Neuronal stem cell (in vitro differentiated cells): ENCODE data around the gene PTPRM.

Source experiments
- DNase-seq: peaks from one replicate; pipeline ENCODE4 v3.0.0-alpha.2; 2013; ENCODE audit warnings: low spot score
- H2AFZ ChIP-seq: one replicate; pipeline ENCODE4 v1.6.1; 2013; ENCODE audit warnings: mild to moderate bottlenecking, low read length, inconsistent platforms
- H2AK5ac ChIP-seq: 2 replicates; pipeline ENCODE4 v1.6.1; 2013; ENCODE audit warnings: low read depth, mild to moderate bottlenecking, inconsistent platforms, low read length, moderate library complexity, mixed read lengths
- H2BK120ac ChIP-seq: 2 replicates; pipeline ENCODE4 v1.6.1; 2013; ENCODE audit warnings: low read depth, mild to moderate bottlenecking, inconsistent platforms, low read length, moderate library complexity, mixed read lengths
- H2BK12ac ChIP-seq: one replicate; pipeline ENCODE4 v1.6.1; 2013; ENCODE audit warnings: low read length, inconsistent platforms
- H2BK15ac ChIP-seq: 2 replicates; pipeline ENCODE4 v1.6.1; 2013; ENCODE audit warnings: mild to moderate bottlenecking, low read length, inconsistent platforms, mixed read lengths
- H2BK5ac ChIP-seq: one replicate; pipeline ENCODE4 v1.6.1; 2013; ENCODE audit warnings: inconsistent platforms, mild to moderate bottlenecking, low read length, moderate library complexity
- H3K14ac ChIP-seq: one replicate; pipeline ENCODE4 v1.6.1; 2013; ENCODE audit warnings: low read length, inconsistent platforms
- H3K18ac ChIP-seq: 2 replicates; pipeline ENCODE4 v1.6.1; 2013; ENCODE audit warnings: low read length, inconsistent platforms
- H3K23ac ChIP-seq: 2 replicates; pipeline ENCODE4 v1.6.1; 2013; ENCODE audit warnings: low read depth, mild to moderate bottlenecking, mixed read lengths, low read length, inconsistent platforms; ENCODE audit not compliant: poor library complexity
- H3K27ac ChIP-seq: replicated peaks from 3 replicates; pipeline ENCODE4 v1.5.1; 2013; ENCODE audit warnings: low read length, inconsistent platforms
- H3K27me3 ChIP-seq, 3 experiments: 2 replicates each; pipeline ENCODE4 v1.6.1; 2013; ENCODE audit warnings: low read length in 3 of 3, mild to moderate bottlenecking in 2 of 3, inconsistent platforms in 1 of 3, low read depth in 1 of 3, mixed read lengths in 1 of 3, moderate library complexity in 1 of 3; ENCODE audit not compliant: control insufficient read depth in 3 of 3, insufficient read depth in 3 of 3
- H3K36me3 ChIP-seq, 2 donors: replicated peaks in 1 of 2; 2 replicates each; pipeline ENCODE4 v1.6.1; 2013; ENCODE audit warnings: low read length in 2 of 2; ENCODE audit not compliant: control insufficient read depth in 2 of 2, insufficient read depth in 2 of 2
- H3K4ac ChIP-seq: 2 replicates; pipeline ENCODE4 v1.6.1; 2013; ENCODE audit warnings: inconsistent platforms, mild to moderate bottlenecking, low read length, moderate library complexity
- H3K4me1 ChIP-seq, 2 donors: 1 replicate in 1 of 2; 2 replicates in 1 of 2; pipeline ENCODE4 v1.6.1; 2013; ENCODE audit warnings: low read length in 2 of 2, low read depth in 1 of 2; ENCODE audit not compliant: control insufficient read depth in 2 of 2, insufficient read depth in 1 of 2
- H3K4me2 ChIP-seq: one replicate; pipeline ENCODE4 v1.6.1; 2013; ENCODE audit warnings: mild to moderate bottlenecking, low read length, inconsistent platforms; ENCODE audit not compliant: insufficient read depth, poor library complexity, severe bottlenecking
- H3K4me3 ChIP-seq, 2 donors: 2 replicates each; pipeline ENCODE4 v1.5.1; 2013; ENCODE audit warnings: low read length in 2 of 2, mild to moderate bottlenecking in 2 of 2, inconsistent platforms in 1 of 2, moderate library complexity in 1 of 2
- H3K79me1 ChIP-seq: one replicate; pipeline ENCODE4 v1.6.1; 2013; ENCODE audit warnings: low read depth, mild to moderate bottlenecking, inconsistent platforms, low read length, moderate library complexity
- H3K9ac ChIP-seq: one replicate; pipeline ENCODE4 v1.6.1; 2013; ENCODE audit warnings: mild to moderate bottlenecking, low read depth, low read length, inconsistent platforms; ENCODE audit not compliant: poor library complexity
- H3K9me3 ChIP-seq, 2 donors: replicated peaks in 1 of 2; 2 replicates each; pipeline versions ENCODE3 to v1.6.1; 2013; ENCODE audit warnings: low read length in 2 of 2, mild to moderate bottlenecking in 2 of 2, inconsistent platforms in 1 of 2, low read depth in 1 of 2, mixed read lengths in 1 of 2, moderate library complexity in 1 of 2; ENCODE audit not compliant: control insufficient read depth in 2 of 2, insufficient read depth in 1 of 2
- H4K8ac ChIP-seq: one replicate; pipeline ENCODE4 v1.6.1; 2013; ENCODE audit warnings: low read depth, mild to moderate bottlenecking, inconsistent platforms, low read length, moderate library complexity
- H4K91ac ChIP-seq: one replicate; pipeline ENCODE4 v1.6.1; 2013; ENCODE audit warnings: low read length, low read depth, mild to moderate bottlenecking, inconsistent platforms; ENCODE audit not compliant: poor library complexity
- WGBS, 2 donors: extraction: QIAGEN DNeasy Blood & Tissue Kit; methylation state at CpG; one replicate each; pipeline ENCODE4 v1.1.7; 2013; ENCODE audit warnings: missing lambda C conversion rate in 2 of 2, mixed read lengths in 1 of 2; ENCODE audit not compliant: insufficient read length in 2 of 2, insufficient replicate concordance in 1 of 2; ENCODE audit errors: extremely low coverage in 2 of 2; 5-methylcytosine and 5-hydroxymethylcytosine counted together

PTPRM gene

DNA sequence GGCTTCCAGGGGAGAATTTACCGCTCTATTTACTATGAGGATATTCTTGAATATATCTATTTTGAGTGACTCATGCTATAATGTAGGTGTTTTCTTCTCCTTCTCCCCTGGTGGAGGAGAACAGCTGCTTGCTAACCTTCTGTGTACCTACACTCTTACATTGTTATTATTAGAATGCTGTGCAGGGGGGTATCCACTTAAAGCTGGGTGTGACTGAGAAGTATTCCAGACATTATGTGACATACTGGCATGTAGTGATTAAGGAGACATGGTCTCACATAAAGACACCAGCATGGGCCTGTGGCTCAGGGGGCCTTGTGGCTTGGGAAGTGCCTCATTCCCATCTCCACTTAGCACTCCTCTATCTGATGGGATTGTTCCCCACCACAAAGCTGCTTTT, 287.9 kb downstream of the PTPRM start:
- Histone ChIP-seq H2BK12ac (no peak overlapping the region), H4K8ac (no peak overlapping the region), H2BK15ac (no peak overlapping the region), H3K36me3 (no peaks in the 10 kb centered on the region), H4K91ac (no peak overlapping the region), H2AFZ (no peak overlapping the region), H3K4me2 (no peak overlapping the region), H3K79me1 (no peaks in the 10 kb centered on the region), H3K4ac (no peak overlapping the region), H3K14ac (no peak overlapping the region), H3K27me3 (no peaks in the 10 kb centered on the region), H3K4me1 (peaks cover 0 to 3% of the 10 kb centered on the region in 2 donors), H2AK5ac (no peak overlapping the region), H2BK120ac (no peak overlapping the region), H3K9me3 (no peaks in the 10 kb centered on the region), H2BK5ac (no peak overlapping the region), H3K18ac (no peak overlapping the region), H3K23ac (no peak overlapping the region), H3K4me3 (no peak overlapping the region), H3K9ac (no peak overlapping the region), H3K27ac (no peak overlapping the region)
- no CpG with 5 or more reads among the region's 1 CpG for WGBS, 2 donors
- DNase-seq = no peak

DNA sequence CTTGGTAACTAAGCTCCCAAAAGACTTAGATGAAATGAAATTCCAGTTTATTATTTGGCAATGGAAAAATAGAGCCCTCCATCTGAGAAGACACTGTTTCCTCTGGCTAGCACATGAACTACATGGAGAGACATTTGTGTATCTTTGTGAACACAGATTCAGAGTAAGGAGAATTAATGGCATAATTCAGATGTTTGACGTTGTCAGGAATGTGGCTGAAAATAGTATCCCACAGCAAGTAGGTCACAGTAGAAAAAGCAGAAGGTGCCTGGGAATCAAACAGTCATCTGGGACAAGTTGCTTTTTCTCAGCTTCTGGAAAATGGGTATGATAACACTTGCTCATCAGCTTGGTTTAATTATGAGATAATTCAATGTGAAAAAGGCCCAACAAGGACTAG, 288.6 kb downstream of the PTPRM start:
- H3K4me1 ChIP-seq = peaks cover 0 to 3% of the 10 kb centered on the region in 2 donors
- no peak overlapping the region for H3K14ac ChIP-seq
- H3K27ac ChIP-seq = no peak overlapping the region
- no peak overlapping the region for H3K4me2 ChIP-seq
- no peak overlapping the region for H2BK12ac ChIP-seq
- H3K18ac ChIP-seq = no peak overlapping the region
- no peak overlapping the region for H3K4me3 ChIP-seq
- no peak for DNase-seq
- no CpG with 5 or more reads among the region's 1 CpG for WGBS, 2 donors
- H4K91ac ChIP-seq = no peak overlapping the region
- H3K9ac ChIP-seq = no peak overlapping the region
- no peak overlapping the region for H3K23ac ChIP-seq
- H2AK5ac ChIP-seq = no peak overlapping the region
- H3K9me3 ChIP-seq = no peaks in the 10 kb centered on the region
- H4K8ac ChIP-seq = no peak overlapping the region
- H3K4ac ChIP-seq = no peak overlapping the region
- no peaks in the 10 kb centered on the region for H3K27me3 ChIP-seq
- no peak overlapping the region for H2AFZ ChIP-seq
- H2BK120ac ChIP-seq = no peak overlapping the region
- H3K79me1 ChIP-seq = no peaks in the 10 kb centered on the region
- H2BK15ac ChIP-seq = no peak overlapping the region
- no peak overlapping the region for H2BK5ac ChIP-seq
- H3K36me3 ChIP-seq = no peaks in the 10 kb centered on the region

DNA sequence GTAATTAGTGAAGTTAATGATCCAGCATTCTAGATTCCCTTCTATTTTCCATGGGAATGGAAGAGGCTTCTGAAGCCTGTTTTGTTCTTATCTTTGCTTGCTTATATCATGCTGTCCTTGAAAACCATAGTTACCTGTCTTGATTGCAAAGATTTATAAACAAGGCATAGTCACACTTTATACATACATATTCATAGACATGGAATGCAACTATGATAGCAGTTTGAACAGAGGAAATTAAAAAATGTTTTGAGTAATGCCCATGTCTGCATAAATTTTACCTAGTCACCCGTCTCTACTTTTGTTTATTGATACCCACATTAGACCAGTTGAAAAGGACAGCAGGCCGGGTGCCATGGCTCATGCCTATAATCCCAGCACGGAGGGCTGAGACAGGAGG, 289.0 kb downstream of the PTPRM start:
- H2AFZ ChIP-seq = no peak overlapping the region
- no peak overlapping the region for H3K23ac ChIP-seq
- no peak for DNase-seq
- H3K4me3 ChIP-seq = no peak overlapping the region
- no peak overlapping the region for H4K91ac ChIP-seq
- H3K18ac ChIP-seq = no peak overlapping the region
- H2BK15ac ChIP-seq = no peak overlapping the region
- no peaks in the 10 kb centered on the region for H3K79me1 ChIP-seq
- WGBS, 2 donors = no CpG with 5 or more reads among the region's 3 CpGs
- H2BK5ac ChIP-seq = no peak overlapping the region
- H3K14ac ChIP-seq = no peak overlapping the region
- no peak overlapping the region for H2BK12ac ChIP-seq
- peaks cover 0 to 3% of the 10 kb centered on the region in 2 donors for H3K4me1 ChIP-seq
- no peak overlapping the region for H2AK5ac ChIP-seq
- H3K27ac ChIP-seq = no peak overlapping the region
- no peak overlapping the region for H3K9ac ChIP-seq
- no peak overlapping the region for H2BK120ac ChIP-seq
- H3K27me3 ChIP-seq = no peaks in the 10 kb centered on the region
- H3K36me3 ChIP-seq = no peaks in the 10 kb centered on the region
- H3K4me2 ChIP-seq = no peak overlapping the region
- H4K8ac ChIP-seq = no peak overlapping the region
- H3K9me3 ChIP-seq = no peaks in the 10 kb centered on the region
- H3K4ac ChIP-seq = no peak overlapping the region

DNA sequence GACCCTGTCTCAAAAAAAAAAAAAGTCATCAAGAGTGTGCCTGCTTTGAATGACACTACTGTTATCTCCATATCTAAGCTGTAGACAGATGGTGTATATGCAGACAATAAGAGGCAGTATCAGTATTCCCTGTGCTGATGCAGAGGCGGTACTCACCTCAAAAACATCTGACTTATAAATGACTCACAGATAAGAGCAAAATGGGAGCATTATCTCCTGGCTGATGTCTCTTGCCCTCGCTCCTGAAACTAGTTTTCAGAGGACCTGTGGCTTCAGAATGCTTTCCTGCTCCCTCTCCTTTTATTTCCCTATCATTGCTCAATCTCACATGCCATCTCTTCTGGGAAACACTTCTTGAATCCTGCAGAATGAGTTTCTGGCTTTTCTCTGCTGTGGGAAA, 289.6 kb downstream of the PTPRM start:
- Histone ChIP-seq H2BK5ac (no peak overlapping the region), H2AK5ac (no peak overlapping the region), H3K4me3 (no peak overlapping the region), H3K36me3 (no peaks in the 10 kb centered on the region), H4K8ac (no peak overlapping the region), H3K14ac (no peak overlapping the region), H3K4me2 (no peak overlapping the region), H2BK120ac (no peak overlapping the region), H3K4ac (no peak overlapping the region), H3K4me1 (peaks cover 0 to 3% of the 10 kb centered on the region in 2 donors), H3K27me3 (no peaks in the 10 kb centered on the region), H3K27ac (no peak overlapping the region), H2BK12ac (no peak overlapping the region), H4K91ac (no peak overlapping the region), H2AFZ (no peak overlapping the region), H3K9ac (no peak overlapping the region), H2BK15ac (no peak overlapping the region), H3K79me1 (no peaks in the 10 kb centered on the region), H3K23ac (no peak overlapping the region), H3K9me3 (peaks cover 0 to 2% of the 10 kb centered on the region in 2 donors), H3K18ac (no peak overlapping the region)
- no CpG with 5 or more reads among the region's 2 CpGs for WGBS, 2 donors
- DNase-seq = no peak
